Measurements from ENCODE around the gene NAPA.
A peak's percentile ranks its signal among the peaks of the same experiment; 100 is the strongest.
"Not testable (repeated sequence)": the region's sequence is repeated elsewhere in the genome, so short reads cannot be mapped to it uniquely, and the experiment has no call there.

NAPA gene

GRCh38 chr19:47486220-47486619 is 28.6 kb downstream of the NAPA start:
- not testable (repeated sequence) for DNase-seq (ENCODE audit: low spot score)

GRCh38 chr19:47485210-47485609 is 29.7 kb downstream of the NAPA start:
- DNase-seq (ENCODE audit: low spot score), result no peak

- DNase-seq (ENCODE audit: low spot score), result peak; percentile 98
Observed at GRCh38 chr19:47483800-47484690, 30.8 kb downstream of the NAPA start, which contains the start of gene KPTN. Gene KPTN (minus strand): TSS chr19:47484219. CDS start chr19:47484160, 59 bp downstream.

GRCh38 chr19:47483200-47483599 is 31.7 kb downstream of the NAPA start:
- no peak for DNase-seq (ENCODE audit: low spot score)

GRCh38 chr19:47481460-47482052 is 33.3 kb downstream of the NAPA start:
- no peak for DNase-seq (ENCODE audit: low spot score)

GRCh38 chr19:47480658-47481057 is 34.2 kb downstream of the NAPA start:
- DNase-seq (ENCODE audit: low spot score), result no peak

- DNase-seq (ENCODE audit: low spot score), result no peak
Observed at GRCh38 chr19:47479701-47480503, 35.0 kb downstream of the NAPA start.

- DNase-seq (ENCODE audit: low spot score), result no peak
Observed at GRCh38 chr19:47476438-47476972, 38.4 kb downstream of the NAPA start.

GRCh38 chr19:47475465-47475864 is 39.4 kb downstream of the NAPA start:
- DNase-seq (ENCODE audit: low spot score), result no peak

- DNase-seq (ENCODE audit: low spot score), result no peak
Observed at GRCh38 chr19:47473336-47473735, 41.5 kb downstream of the NAPA start.

GRCh38 chr19:47471733-47472457 is 43.0 kb downstream of the NAPA start, which contains the start of gene SLC8A2:
Gene SLC8A2 (minus strand): TSS chr19:47471893. CDS start chr19:47466403, 5,490 bp downstream.
- DNase-seq (ENCODE audit: low spot score), result peak; percentile 82

GRCh38 chr19:47471381-47471732 is 43.5 kb downstream of the NAPA start:
- DNase-seq (ENCODE audit: low spot score), result no peak

- no peak for DNase-seq (ENCODE audit: low spot score)
Observed at GRCh38 chr19:47470447-47471195, 44.2 kb downstream of the NAPA start.

GRCh38 chr19:47469719-47470118 is 45.1 kb downstream of the NAPA start:
- no peak for DNase-seq (ENCODE audit: low spot score)

GRCh38 chr19:47469363-47469700 is 45.5 kb downstream of the NAPA start:
- DNase-seq (ENCODE audit: low spot score), result no peak

GRCh38 chr19:47467914-47468313 is 46.9 kb downstream of the NAPA start:
- DNase-seq (ENCODE audit: low spot score), result no peak

GRCh38 chr19:47465957-47466356 is 48.9 kb downstream of the NAPA start:
- DNase-seq (ENCODE audit: low spot score), result no peak

- no peak for DNase-seq (ENCODE audit: low spot score)
Observed at GRCh38 chr19:47464675-47465419, 50.0 kb downstream of the NAPA start.

- no peak for DNase-seq (ENCODE audit: low spot score)
Observed at GRCh38 chr19:47461876-47462275, 53.0 kb downstream of the NAPA start.

- DNase-seq (ENCODE audit: low spot score), result no peak
Observed at GRCh38 chr19:47459477-47459876, 55.4 kb downstream of the NAPA start.
